Breast epithelium (tissue), 4 donors: ENCODE data around the gene OSGIN1. TPM values are rescaled to one million over a fixed set of nuclear protein-coding genes. Genes with fewer than 3 reads are reported as not detected.

Experiments used
- DNase-seq, 2 donors: peaks; one replicate each; pipeline ENCODE4 v3.0.0-alpha.2; 2019; ENCODE audit warnings: low spot score in 2 of 2
- H3K27ac ChIP-seq, 2 donors: fragments of 200-600 bp; sonication (generic) in 1 of 2; one replicate each; pipeline ENCODE4 v1.5.1; 2016 to 2019; ENCODE audit warnings: mild to moderate bottlenecking in 1 of 2
- H3K27me3 ChIP-seq, 2 donors: fragments of 200-600 bp; sonication (generic) in 1 of 2; one replicate each; pipeline versions ENCODE4 v1.5.1 to v1.6.0; 2017 to 2019; ENCODE audit warnings: control low read depth in 1 of 2, mild to moderate bottlenecking in 1 of 2
- H3K36me3 ChIP-seq: fragments of 200-600 bp; one replicate; pipeline ENCODE4 v1.5.1; 2019
- H3K4me1 ChIP-seq, 2 donors: fragments of 200-600 bp; sonication (generic); one replicate each; pipeline ENCODE4 v1.5.1; 2016 to 2019; ENCODE audit warnings: control low read depth in 1 of 2
- H3K4me3 ChIP-seq, 3 donors: fragments of 200-600 bp; sonication (generic); 1 replicate in 2 of 3; 2 replicates in 1 of 3; pipeline ENCODE4 v1.5.1; 2016 to 2019; ENCODE audit warnings: mild to moderate bottlenecking in 3 of 3, moderate library complexity in 2 of 3
- H3K9me3 ChIP-seq, 2 donors: fragments of 200-600 bp; sonication (generic) in 1 of 2; one replicate each; pipeline ENCODE4 v1.5.1; 2016 to 2019; ENCODE audit warnings: control low read depth in 1 of 2
- CTCF ChIP-seq, 3 donors: fragments of 450-650 bp; IDR thresholded peaks; one replicate each; pipeline ENCODE4 v1.5.1; 2016 to 2017; ENCODE audit warnings: antibody characterized with exemption in 3 of 3, mild to moderate bottlenecking in 3 of 3, moderate library complexity in 3 of 3
- POLR2A ChIP-seq: fragments of 450-650 bp; IDR thresholded peaks from one replicate; pipeline ENCODE4 v1.6.1; 2016; ENCODE audit warnings: antibody characterized with exemption, mild to moderate bottlenecking, moderate library complexity
- POLR2AphosphoS5 ChIP-seq, 3 donors: sonication (generic); formaldehyde crosslinking; IDR thresholded peaks; one replicate each; pipeline ENCODE4 v1.6.1; 2017; ENCODE audit warnings: antibody characterized with exemption in 3 of 3
- intact Hi-C: fragments of 100-400 bp; cut with DNase I; formaldehyde crosslinking; loops from one replicate; pipeline ENCODE4 v1.15.1; 2023; ENCODE audit warnings: low total_unique reads
- total RNA-seq, 3 donors: library from RNA; depleted of rRNA; stranded (reverse); fragments of >200 nt; gene quantifications; one replicate each; pipeline ENCODE4 v1.1.0, GENCODE V29; 2016

OSGIN1 gene
- total RNA-seq, 3 donors from 2014 or later, result 3.0 to 3.5 (median 3.3) TPM

DNA sequence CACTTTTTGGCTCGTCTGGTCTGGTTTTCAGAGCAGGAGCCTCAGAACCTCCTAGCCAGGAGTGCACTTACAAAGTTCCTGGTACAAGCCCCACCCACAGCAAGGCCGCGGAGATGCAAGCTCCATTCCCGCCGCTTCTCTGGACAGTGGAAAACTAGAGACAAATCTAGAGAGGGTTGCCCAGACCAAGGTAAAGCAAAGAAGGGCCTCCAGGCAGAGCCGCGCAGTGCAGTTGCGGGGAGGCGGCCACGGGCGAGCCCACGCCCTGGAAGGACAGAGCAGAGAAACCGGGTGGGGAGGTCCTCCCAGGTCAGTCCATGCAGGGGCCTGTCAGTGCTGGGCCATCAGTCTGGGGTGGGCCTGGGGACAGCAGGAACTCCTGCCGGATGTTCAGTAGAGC is 11.0 kb upstream of the OSGIN1 start:
- intact Hi-C loops, result no loop called here
- no peak for DNase-seq
- H3K36me3 ChIP-seq, result no peaks in the 10 kb centered on the region
- no peaks in the 10 kb centered on the region for H3K4me1 ChIP-seq
- no peak for TF ChIP-seq POLR2A
- TF ChIP-seq POLR2AphosphoS5 (IDR thresholded peaks at IDR 0.05), result no peak
- TF ChIP-seq CTCF (IDR thresholded peaks at IDR 0.05), result no peak
- no peaks in the 10 kb centered on the region for H3K9me3 ChIP-seq
- no peaks in the 10 kb centered on the region for H3K27me3 ChIP-seq
- H3K27ac ChIP-seq, result no peak overlapping the region
- H3K4me3 ChIP-seq, result no peak overlapping the region

- Histone ChIP-seq H3K36me3 (no peaks in the 10 kb centered on the region), H3K27me3 (no peaks in the 10 kb centered on the region), H3K4me1 (no peaks in the 10 kb centered on the region), H3K4me3 (no peak overlapping the region), H3K9me3 (no peaks in the 10 kb centered on the region), H3K27ac (no peak overlapping the region)
- no peak for DNase-seq
- no peak for TF ChIP-seq POLR2A
- no peak for TF ChIP-seq POLR2AphosphoS5 (IDR thresholded peaks at IDR 0.05)
- TF ChIP-seq CTCF (IDR thresholded peaks at IDR 0.05), result no peak
- intact Hi-C loops, result no loop called here
Measured at GRCh38 chr16:83942815-83943515, 10.1 kb upstream of the OSGIN1 start.

GRCh38 chr16:83943516-83944050 is 9.5 kb upstream of the OSGIN1 start:
- H3K27ac ChIP-seq, result no peak overlapping the region
- no peak for DNase-seq
- H3K4me1 ChIP-seq, result no peaks in the 10 kb centered on the region
- intact Hi-C loops, result no loop called here
- H3K27me3 ChIP-seq, result no peaks in the 10 kb centered on the region
- H3K36me3 ChIP-seq, result no peaks in the 10 kb centered on the region
- H3K4me3 ChIP-seq, result no peak overlapping the region
- TF ChIP-seq POLR2A, result no peak
- TF ChIP-seq CTCF (IDR thresholded peaks at IDR 0.05), result no peak
- TF ChIP-seq POLR2AphosphoS5 (IDR thresholded peaks at IDR 0.05), result no peak
- no peaks in the 10 kb centered on the region for H3K9me3 ChIP-seq

DNA sequence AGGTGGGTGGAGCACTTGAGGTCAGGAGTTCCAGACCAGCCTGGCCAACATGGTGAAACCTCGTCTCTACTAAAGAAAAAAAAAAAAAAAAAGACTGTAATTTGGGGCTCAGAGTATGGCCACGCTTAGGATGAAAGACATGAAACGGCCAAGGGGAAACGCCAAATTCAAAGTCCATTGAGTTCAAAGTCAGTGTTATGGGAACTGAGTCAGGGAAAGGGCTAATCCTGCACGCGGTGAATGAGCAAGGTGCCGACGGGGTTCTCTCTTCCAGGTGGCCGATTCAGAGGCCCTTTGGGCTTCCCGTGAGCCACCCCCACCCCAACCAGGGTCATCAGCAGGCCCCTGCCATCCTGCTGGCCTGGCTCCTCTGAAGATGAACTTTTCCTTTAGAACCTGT is 7.5 kb upstream of the OSGIN1 start:
- TF ChIP-seq CTCF (IDR thresholded peaks at IDR 0.05), result no peak
- TF ChIP-seq POLR2A, result no peak
- TF ChIP-seq POLR2AphosphoS5 (IDR thresholded peaks at IDR 0.05), result no peak
- Histone ChIP-seq H3K4me1 (no peaks in the 10 kb centered on the region), H3K4me3 (no peak overlapping the region), H3K36me3 (no peaks in the 10 kb centered on the region), H3K27me3 (no peaks in the 10 kb centered on the region), H3K9me3 (no peaks in the 10 kb centered on the region), H3K27ac (no peak overlapping the region)
- no peak for DNase-seq
- intact Hi-C loops, result no loop called here

DNA sequence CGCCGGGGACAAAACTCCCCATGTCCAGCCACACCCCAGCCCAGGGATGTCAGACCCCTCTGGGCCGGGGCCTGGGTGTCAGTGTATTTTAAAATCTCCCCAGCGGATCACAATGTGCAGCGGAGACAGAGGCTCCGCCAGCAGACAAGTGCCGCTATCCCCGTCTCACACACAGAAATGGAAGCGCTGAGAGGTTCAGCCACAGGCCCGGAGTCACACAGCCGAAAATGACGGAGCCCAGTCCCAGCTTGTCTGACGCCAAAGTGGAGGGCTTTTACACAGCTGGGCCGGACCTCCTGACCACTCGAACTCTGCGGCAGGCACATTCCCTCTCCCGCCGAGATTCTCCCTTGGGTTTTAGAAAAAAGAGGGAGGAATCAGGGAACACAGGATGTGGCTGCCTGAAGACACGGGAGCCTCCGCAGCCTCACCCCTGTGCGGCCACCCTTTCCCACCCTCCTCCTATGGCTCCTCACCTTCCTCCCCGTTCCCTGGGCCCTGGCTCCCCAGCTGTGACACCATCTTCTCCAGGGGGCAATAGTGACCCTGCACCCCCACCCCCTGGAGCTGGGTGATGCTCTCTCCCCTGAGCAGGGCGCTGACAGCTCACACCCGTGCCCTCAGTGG is 6.8 kb upstream of the OSGIN1 start:
- no peaks in the 10 kb centered on the region for H3K9me3 ChIP-seq
- intact Hi-C loops, result no loop called here

More for the DNA sequence above, 6.8 kb upstream of the OSGIN1 start:
- H3K27me3 ChIP-seq, result no peaks in the 10 kb centered on the region
- no peaks in the 10 kb centered on the region for H3K4me1 ChIP-seq
- no peak for TF ChIP-seq POLR2A
- TF ChIP-seq CTCF (IDR thresholded peaks at IDR 0.05), result no peak
- TF ChIP-seq POLR2AphosphoS5 (IDR thresholded peaks at IDR 0.05), result no peak
- DNase-seq, result no peak
- no peak overlapping the region for H3K27ac ChIP-seq
- no peak overlapping the region for H3K4me3 ChIP-seq
- H3K36me3 ChIP-seq, result no peaks in the 10 kb centered on the region
